ENCODE results near the gene SWAP70.

Gene SWAP70

DNA sequence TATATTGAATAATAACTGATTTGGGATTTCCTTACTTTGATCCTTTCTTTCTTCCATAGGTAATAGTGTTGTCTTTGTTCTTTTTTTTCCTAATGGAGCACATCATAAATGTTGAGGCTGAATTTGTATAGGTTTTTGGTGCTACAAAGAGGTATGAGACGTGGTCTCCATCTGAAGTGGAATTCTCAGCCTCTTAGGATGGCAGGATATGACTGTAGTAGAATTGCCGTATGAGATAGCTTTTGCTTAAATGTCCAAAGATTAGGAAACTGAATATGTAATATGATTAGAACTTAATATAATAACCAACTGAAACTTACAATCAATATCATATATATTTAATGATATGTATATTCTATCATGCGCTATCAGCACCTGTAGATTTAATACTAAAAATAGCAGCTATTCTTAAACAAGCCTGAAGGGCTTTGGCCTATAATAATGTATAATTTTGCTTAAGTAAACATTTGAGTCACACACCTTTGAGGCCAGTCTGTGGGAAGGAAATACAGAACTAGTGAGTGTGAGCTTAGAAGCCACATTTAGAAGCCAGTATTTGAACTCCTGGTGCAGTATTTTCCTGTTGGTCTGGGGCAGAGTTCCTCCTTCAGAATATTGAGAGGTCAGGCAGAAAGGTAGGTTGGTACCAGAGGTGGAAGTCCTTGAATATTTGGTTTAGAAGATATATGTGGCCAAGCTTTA is 62.6 kb downstream of the SWAP70 start:
- no peak for DNase-seq
- Histone ChIP-seq H3K4me3 (ENCODE audit: low read depth, low read length) (no peak overlapping the region), H3K27me3 (no peaks in the 10 kb centered on the region), H3K36me3 (no peaks in the 10 kb centered on the region), H3K9me3 (no peaks in the 10 kb centered on the region), H3K4me1 (no peaks in the 10 kb centered on the region)
- TF ChIP-seq, protein P1, sequence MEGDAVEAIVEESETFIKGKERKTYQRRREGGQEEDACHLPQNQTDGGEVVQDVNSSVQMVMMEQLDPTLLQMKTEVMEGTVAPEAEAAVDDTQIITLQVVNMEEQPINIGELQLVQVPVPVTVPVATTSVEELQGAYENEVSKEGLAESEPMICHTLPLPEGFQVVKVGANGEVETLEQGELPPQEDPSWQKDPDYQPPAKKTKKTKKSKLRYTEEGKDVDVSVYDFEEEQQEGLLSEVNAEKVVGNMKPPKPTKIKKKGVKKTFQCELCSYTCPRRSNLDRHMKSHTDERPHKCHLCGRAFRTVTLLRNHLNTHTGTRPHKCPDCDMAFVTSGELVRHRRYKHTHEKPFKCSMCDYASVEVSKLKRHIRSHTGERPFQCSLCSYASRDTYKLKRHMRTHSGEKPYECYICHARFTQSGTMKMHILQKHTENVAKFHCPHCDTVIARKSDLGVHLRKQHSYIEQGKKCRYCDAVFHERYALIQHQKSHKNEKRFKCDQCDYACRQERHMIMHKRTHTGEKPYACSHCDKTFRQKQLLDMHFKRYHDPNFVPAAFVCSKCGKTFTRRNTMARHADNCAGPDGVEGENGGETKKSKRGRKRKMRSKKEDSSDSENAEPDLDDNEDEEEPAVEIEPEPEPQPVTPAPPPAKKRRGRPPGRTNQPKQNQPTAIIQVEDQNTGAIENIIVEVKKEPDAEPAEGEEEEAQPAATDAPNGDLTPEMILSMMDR (IDR thresholded peaks at IDR 0.05; ENCODE audit: low read depth, low read length): no peak

DNA sequence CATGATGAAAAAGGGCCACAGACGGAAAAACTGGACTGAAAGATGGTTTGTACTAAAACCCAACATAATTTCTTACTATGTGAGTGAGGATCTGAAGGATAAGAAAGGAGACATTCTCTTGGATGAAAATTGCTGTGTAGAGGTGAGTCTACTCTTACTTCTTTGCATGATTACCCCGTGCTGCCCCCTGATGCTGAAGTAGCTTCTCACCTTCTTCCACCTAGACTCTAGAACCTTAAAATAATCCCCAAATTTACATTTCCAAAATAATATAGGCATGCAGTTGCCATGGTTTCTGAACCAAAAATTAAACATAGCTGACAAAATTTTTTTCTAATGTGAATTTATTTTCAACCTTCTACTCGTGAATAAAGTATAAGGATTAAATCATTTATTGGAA is 64.2 kb downstream of the SWAP70 start:
- Histone ChIP-seq H3K9me3 (no peaks in the 10 kb centered on the region), H3K4me3 (ENCODE audit: low read depth, low read length) (no peak overlapping the region), H3K27me3 (no peaks in the 10 kb centered on the region), H3K36me3 (no peaks in the 10 kb centered on the region), H3K4me1 (no peaks in the 10 kb centered on the region)
- no peak for DNase-seq
- TF ChIP-seq, protein P1 (IDR thresholded peaks at IDR 0.05; ENCODE audit: low read depth, low read length): no peak

DNA sequence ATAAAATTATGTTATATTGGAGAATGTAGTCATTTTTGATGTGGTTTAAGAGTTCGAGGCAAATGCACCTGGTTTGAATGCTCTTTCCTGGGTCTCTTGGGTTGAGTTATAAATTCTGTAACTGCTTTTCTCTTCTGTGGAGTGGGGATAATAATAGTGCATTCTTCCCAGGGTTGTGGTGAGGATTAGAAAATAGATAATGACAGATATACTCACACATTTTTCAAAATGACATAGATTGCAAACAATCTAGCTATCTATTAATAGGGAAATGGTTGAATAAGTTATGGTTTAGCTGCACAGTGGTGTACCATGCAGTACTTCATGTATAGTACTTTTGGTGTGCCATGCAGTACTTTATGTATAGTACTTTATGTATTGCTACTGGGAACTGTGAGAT is 67.4 kb downstream of the SWAP70 start:
- H3K4me1 ChIP-seq: no peaks in the 10 kb centered on the region
- DNase-seq: no peak
- H3K9me3 ChIP-seq: no peaks in the 10 kb centered on the region
- no peak overlapping the region for H3K4me3 ChIP-seq (ENCODE audit: low read depth, low read length)
- TF ChIP-seq, protein P1 (IDR thresholded peaks at IDR 0.05; ENCODE audit: low read depth, low read length): no peak
- no peaks in the 10 kb centered on the region for H3K27me3 ChIP-seq
- H3K36me3 ChIP-seq: no peaks in the 10 kb centered on the region

DNA sequence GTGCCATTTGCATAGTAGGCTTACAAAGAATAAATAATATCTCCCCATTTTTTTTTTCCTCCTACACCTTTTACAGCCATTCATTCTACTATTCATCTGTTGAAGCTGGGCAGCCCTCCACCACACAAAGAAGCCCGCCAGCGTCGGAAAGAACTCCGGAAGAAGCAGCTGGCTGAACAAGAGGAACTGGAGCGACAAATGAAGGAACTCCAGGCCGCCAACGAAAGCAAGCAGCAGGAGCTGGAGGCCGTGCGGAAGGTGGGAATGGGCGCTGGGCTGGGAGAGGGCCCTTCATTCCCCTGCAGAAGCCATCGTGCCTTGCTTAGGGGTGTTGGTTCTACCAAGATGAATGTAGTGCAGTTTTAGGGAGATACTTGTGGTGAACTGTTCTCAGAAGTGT is 68.6 kb downstream of the SWAP70 start:
- no peaks in the 10 kb centered on the region for H3K36me3 ChIP-seq
- no peaks in the 10 kb centered on the region for H3K9me3 ChIP-seq
- no peaks in the 10 kb centered on the region for H3K27me3 ChIP-seq
- H3K4me1 ChIP-seq: no peaks in the 10 kb centered on the region
- TF ChIP-seq, protein P1 (IDR thresholded peaks at IDR 0.05; ENCODE audit: low read depth, low read length): no peak
- no peak for DNase-seq
- no peak overlapping the region for H3K4me3 ChIP-seq (ENCODE audit: low read depth, low read length)

DNA sequence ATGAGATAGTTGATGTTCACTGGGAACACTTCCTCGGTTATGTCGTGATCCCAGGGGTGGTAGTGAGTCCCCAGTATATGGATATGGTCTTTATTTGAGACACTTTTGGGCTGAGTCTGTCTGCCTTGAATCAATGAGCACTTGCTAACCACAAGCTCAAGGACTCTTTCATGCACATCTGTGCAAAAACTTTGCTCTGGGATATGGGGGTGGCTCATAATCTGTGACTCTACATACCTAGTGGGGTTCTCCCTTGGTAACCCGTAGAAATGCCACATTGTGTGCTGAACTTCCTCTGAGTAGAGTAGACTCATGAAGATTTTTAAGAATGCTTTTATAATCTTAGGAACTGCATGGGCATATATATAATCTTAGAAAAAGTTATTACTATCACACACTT is 69.3 kb downstream of the SWAP70 start:
- no peaks in the 10 kb centered on the region for H3K36me3 ChIP-seq
- no peak for DNase-seq
- H3K4me1 ChIP-seq: no peaks in the 10 kb centered on the region
- H3K27me3 ChIP-seq: no peaks in the 10 kb centered on the region
- TF ChIP-seq, protein P1 (IDR thresholded peaks at IDR 0.05; ENCODE audit: low read depth, low read length): no peak
- no peaks in the 10 kb centered on the region for H3K9me3 ChIP-seq
- H3K4me3 ChIP-seq (ENCODE audit: low read depth, low read length): no peak overlapping the region

DNA sequence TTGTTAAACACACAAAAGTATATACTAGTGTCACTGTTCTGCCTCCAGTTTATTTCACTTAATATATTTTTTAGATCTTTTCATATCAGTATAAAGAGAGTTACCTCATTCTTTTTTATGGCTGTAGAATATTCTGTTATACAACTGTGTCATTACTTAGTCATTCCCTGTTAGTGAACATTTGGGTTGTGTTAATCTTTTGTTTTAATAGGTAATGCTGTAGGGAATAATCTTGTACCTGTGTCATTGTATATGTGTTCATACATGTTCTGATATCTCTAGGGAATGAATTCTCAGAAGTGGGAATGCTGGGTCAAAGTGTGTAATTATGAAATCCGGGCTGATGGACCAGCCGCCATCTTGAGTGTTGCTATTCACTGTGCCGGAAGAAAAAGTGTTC is 71.4 kb downstream of the SWAP70 start:
- no peaks in the 10 kb centered on the region for H3K9me3 ChIP-seq
- no peak for DNase-seq
- TF ChIP-seq, protein P1 (IDR thresholded peaks at IDR 0.05; ENCODE audit: low read depth, low read length): no peak
- no peak overlapping the region for H3K4me3 ChIP-seq (ENCODE audit: low read depth, low read length)
- H3K4me1 ChIP-seq: no peaks in the 10 kb centered on the region
- no peaks in the 10 kb centered on the region for H3K27me3 ChIP-seq
- H3K36me3 ChIP-seq: no peaks in the 10 kb centered on the region

Data from BE2C (cell line).